Measurements from ENCODE around the gene HRH2. TPM values are rescaled to one million over a fixed set of nuclear protein-coding genes. Genes with fewer than 3 reads are reported as not detected.

The HRH2 gene
- total and polyA plus RNA-seq, 8 donors: 4.1 to 22.0 (median 8.2) TPM

- DNase-seq: no peak
- Histone ChIP-seq H3K4me3 (no peak overlapping the region), H3K27me3 (peaks cover 0 to 56% of the 10 kb centered on the region in 2 donors), H3K36me3 (no peaks in the 10 kb centered on the region), H3K4me1 (no peaks in the 10 kb centered on the region), H3K9me3 (no peaks in the 10 kb centered on the region), H3K27ac (no peak overlapping the region)
- ATAC-seq: no peak
- TF ChIP-seq CTCF (IDR thresholded peaks at IDR 0.05): no peak
- intact Hi-C loops (cut with DNase I): no loop called here
These were observed 89.0 kb downstream of the HRH2 start for GRCh38 chr5:175746851-175747250.

GRCh38 chr5:175747539-175748060, 89.7 kb downstream of the HRH2 start:
- intact Hi-C loops (cut with DNase I): no loop called here
- no peak overlapping the region for H3K27ac ChIP-seq
- no peaks in the 10 kb centered on the region for H3K36me3 ChIP-seq
- H3K9me3 ChIP-seq: no peaks in the 10 kb centered on the region
- H3K27me3 ChIP-seq: peaks cover 0 to 56% of the 10 kb centered on the region in 2 donors
- TF ChIP-seq CTCF (IDR thresholded peaks at IDR 0.05): no peak
- ATAC-seq (no peak), DNase-seq (no peak)
- H3K4me3 ChIP-seq: no peak overlapping the region
- no peaks in the 10 kb centered on the region for H3K4me1 ChIP-seq

GRCh38 chr5:175748650-175749049, 90.8 kb downstream of the HRH2 start:
- no peaks in the 10 kb centered on the region for H3K9me3 ChIP-seq
- H3K4me3 ChIP-seq: no peak overlapping the region
- DNase-seq: no peak
- TF ChIP-seq CTCF (IDR thresholded peaks at IDR 0.05): no peak
- H3K27me3 ChIP-seq: peaks cover 0 to 58% of the 10 kb centered on the region in 2 donors
- H3K27ac ChIP-seq: no peak overlapping the region
- no peaks in the 10 kb centered on the region for H3K36me3 ChIP-seq
- no peak for ATAC-seq
- H3K4me1 ChIP-seq: no peaks in the 10 kb centered on the region
- intact Hi-C loops (cut with DNase I): no loop called here

- DNase-seq (no peak), ATAC-seq (no peak)
- Histone ChIP-seq H3K9me3 (no peaks in the 10 kb centered on the region), H3K27me3 (peaks cover 0 to 67% of the 10 kb centered on the region in 2 donors), H3K4me3 (no peak overlapping the region), H3K36me3 (no peaks in the 10 kb centered on the region), H3K27ac (no peak overlapping the region), H3K4me1 (no peaks in the 10 kb centered on the region)
- no peak for TF ChIP-seq CTCF (IDR thresholded peaks at IDR 0.05)
- intact Hi-C loops (cut with DNase I): no loop called here
These were observed 91.7 kb downstream of the HRH2 start for GRCh38 chr5:175749591-175749990.

GRCh38 chr5:175750511-175750931, 92.7 kb downstream of the HRH2 start:
- Histone ChIP-seq H3K4me1 (no peaks in the 10 kb centered on the region), H3K36me3 (no peaks in the 10 kb centered on the region), H3K27me3 (peaks cover 0 to 75% of the 10 kb centered on the region in 2 donors), H3K4me3 (no peak overlapping the region), H3K27ac (no peak overlapping the region), H3K9me3 (no peaks in the 10 kb centered on the region)
- no peak for TF ChIP-seq CTCF (IDR thresholded peaks at IDR 0.05)
- intact Hi-C loops (cut with DNase I): no loop called here
- no peak for ATAC-seq
- no peak for DNase-seq

Measured in left lung (tissue), 10 donors.